ENCODE data around the gene LRRC27. TPM values are rescaled to one million over a fixed set of nuclear protein-coding genes. Genes with fewer than 3 reads are reported as not detected.

The LRRC27 gene
- polyA plus RNA-seq, 1 experiment: 9.2 TPM

- CTCF ChIA-PET: interaction anchor here (0.8 kb wide), 1 partner anchor 8 kb away, joined by 4 read pairs; no protein-coding TSS in a partner anchor
- POLR2A ChIA-PET: no interaction called here
Observed at GRCh38 chr10:132405463-132405991, 73.5 kb downstream of the LRRC27 start.

DNA sequence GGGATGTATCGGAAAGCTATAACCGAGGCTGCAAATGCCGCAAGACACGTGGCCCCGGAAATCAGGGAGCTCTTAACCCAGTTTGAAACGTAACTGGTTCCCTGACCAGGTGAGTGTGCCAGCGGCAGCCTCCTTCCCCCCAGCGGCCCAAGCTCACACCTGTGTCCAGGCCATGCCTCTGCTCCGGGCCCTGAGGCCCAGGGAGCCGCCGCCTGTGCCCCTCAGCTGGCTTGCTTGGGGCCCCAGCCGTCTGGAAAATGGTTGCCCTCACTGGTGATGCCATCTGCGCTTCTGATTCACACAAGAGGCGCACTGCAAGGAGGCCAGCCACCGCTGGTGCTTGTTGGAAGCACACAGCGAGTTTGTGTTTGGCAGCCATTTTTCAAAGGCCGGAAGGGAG is 74.2 kb downstream of the LRRC27 start:
- DNase-seq (ENCODE audit: low read depth, low spot score): no peak
- no peak for TF ChIP-seq CTCF (IDR thresholded peaks at IDR 0.05; ENCODE audit: low read depth, low read length)
- no peak overlapping the region for H3K27ac ChIP-seq (ENCODE audit: low read depth, low read length)
- H3K27me3 ChIP-seq (ENCODE audit: control insufficient read depth, insufficient read depth, low read length): no peaks in the 10 kb centered on the region
- POLR2A ChIA-PET: no interaction called here
- no peaks in the 10 kb centered on the region; the same call in 1 of the 2 replicates for H3K9me3 ChIP-seq (ENCODE audit: control insufficient read depth, insufficient read depth, low read length)
- CTCF ChIA-PET: interaction anchor here (0.8 kb wide), 1 partner anchor 9 kb away, joined by 4 read pairs; no protein-coding TSS in a partner anchor
- no peak overlapping the region for H3K4me3 ChIP-seq (ENCODE audit: low read depth, low read length)

More at GRCh38 chr10:132405463-132405991, 73.5 kb downstream of the LRRC27 start:
- Histone ChIP-seq H3K9me3 (ENCODE audit: control insufficient read depth, insufficient read depth, low read length) (no peaks in the 10 kb centered on the region; the same call in 1 of the 2 replicates), H3K4me3 (ENCODE audit: low read depth, low read length) (no peak overlapping the region), H3K27ac (ENCODE audit: low read depth, low read length) (no peak overlapping the region), H3K27me3 (ENCODE audit: control insufficient read depth, insufficient read depth, low read length) (no peaks in the 10 kb centered on the region)
- no peak for TF ChIP-seq CTCF (IDR thresholded peaks at IDR 0.05; ENCODE audit: low read depth, low read length)
- no peak for DNase-seq (ENCODE audit: low read depth, low spot score)

DNA sequence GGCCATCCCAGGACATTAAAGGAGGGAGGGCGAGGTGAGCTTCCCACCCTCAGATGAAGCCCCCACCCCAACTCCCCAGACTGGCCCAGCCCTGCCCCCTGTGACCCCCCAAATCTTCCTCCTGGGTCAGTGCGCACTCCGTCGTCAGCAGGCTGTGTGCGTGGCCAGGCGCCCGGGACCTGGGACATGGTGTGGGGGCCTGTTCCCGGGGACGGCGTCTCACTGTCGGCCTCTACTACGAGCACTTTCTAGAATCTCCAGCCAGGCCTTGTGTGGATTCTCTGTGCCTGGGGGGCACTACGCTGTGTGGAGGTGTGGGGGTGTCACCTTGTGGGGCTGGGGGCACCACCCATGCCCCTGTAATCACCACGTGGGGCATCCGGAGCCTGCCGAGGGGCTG is 74.8 kb downstream of the LRRC27 start:
- no peak for TF ChIP-seq CTCF (IDR thresholded peaks at IDR 0.05; ENCODE audit: low read depth, low read length)
- H3K27me3 ChIP-seq (ENCODE audit: control insufficient read depth, insufficient read depth, low read length): no peaks in the 10 kb centered on the region
- no peaks in the 10 kb centered on the region; the same call in 1 of the 2 replicates for H3K9me3 ChIP-seq (ENCODE audit: control insufficient read depth, insufficient read depth, low read length)
- no peak for DNase-seq (ENCODE audit: low read depth, low spot score)
- no peak overlapping the region for H3K27ac ChIP-seq (ENCODE audit: low read depth, low read length)
- ChIA-PET CTCF (no interaction called here), POLR2A (no interaction called here)
- no peak overlapping the region for H3K4me3 ChIP-seq (ENCODE audit: low read depth, low read length)

- Histone ChIP-seq H3K27ac (ENCODE audit: low read depth, low read length) (no peak overlapping the region), H3K9me3 (ENCODE audit: control insufficient read depth, insufficient read depth, low read length) (no peaks in the 10 kb centered on the region; the same call in 1 of the 2 replicates), H3K4me3 (ENCODE audit: low read depth, low read length) (no peak overlapping the region), H3K27me3 (ENCODE audit: control insufficient read depth, insufficient read depth, low read length) (no peaks in the 10 kb centered on the region)
- DNase-seq (ENCODE audit: low read depth, low spot score): no peak
- ChIA-PET POLR2A (no interaction called here), CTCF (no interaction called here)
- TF ChIP-seq CTCF (IDR thresholded peaks at IDR 0.05; ENCODE audit: low read depth, low read length): no peak
Observed at GRCh38 chr10:132407243-132407746, 75.3 kb downstream of the LRRC27 start.

DNA sequence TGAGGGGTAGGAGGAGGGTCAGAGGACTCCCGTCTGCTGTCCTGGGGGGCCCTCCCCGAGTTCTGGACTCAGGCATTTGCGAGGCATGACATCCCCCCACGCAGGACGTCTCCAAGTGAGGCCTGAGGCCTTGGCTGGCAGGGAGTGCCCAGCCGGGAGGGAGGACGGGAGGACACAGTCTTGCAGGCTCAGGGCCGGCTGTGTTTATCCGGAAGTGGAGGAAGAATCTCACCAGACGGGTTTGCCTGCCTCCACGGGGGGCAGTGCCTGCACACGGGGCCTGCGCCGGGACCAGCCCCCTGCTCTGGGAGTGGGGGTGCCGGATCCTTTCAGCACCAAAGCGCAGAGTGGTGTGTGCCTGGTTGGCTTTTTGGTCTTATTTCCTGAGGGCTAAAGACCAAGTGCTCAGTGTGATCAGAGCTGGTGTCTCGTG is 75.9 kb downstream of the LRRC27 start:
- Histone ChIP-seq H3K4me3 (ENCODE audit: low read depth, low read length) (no peak overlapping the region), H3K9me3 (ENCODE audit: control insufficient read depth, insufficient read depth, low read length) (no peaks in the 10 kb centered on the region; the same call in 1 of the 2 replicates), H3K27me3 (ENCODE audit: control insufficient read depth, insufficient read depth, low read length) (no peaks in the 10 kb centered on the region), H3K27ac (ENCODE audit: low read depth, low read length) (no peak overlapping the region)
- ChIA-PET POLR2A (no interaction called here), CTCF (interaction anchor here (1.4 kb wide), 1 partner anchor 46 kb away, joined by 3 read pairs; no protein-coding TSS in a partner anchor)
- DNase-seq (ENCODE audit: low read depth, low spot score): no peak
- TF ChIP-seq CTCF (IDR thresholded peaks at IDR 0.05; ENCODE audit: low read depth, low read length): no peak
